Epidermal melanocyte (primary cell): ENCODE data around the gene SP6.

Experiments used
- DNase-seq: peaks from one replicate; pipeline ENCODE4 v3.0.0; 2011; ENCODE audit warnings: low spot score; ENCODE audit not compliant: insufficient read length

The SP6 gene

GRCh38 chr17:47813512-47814031 lies 37.4 kb downstream of the SP6 start:
- DNase-seq: no peak

DNA sequence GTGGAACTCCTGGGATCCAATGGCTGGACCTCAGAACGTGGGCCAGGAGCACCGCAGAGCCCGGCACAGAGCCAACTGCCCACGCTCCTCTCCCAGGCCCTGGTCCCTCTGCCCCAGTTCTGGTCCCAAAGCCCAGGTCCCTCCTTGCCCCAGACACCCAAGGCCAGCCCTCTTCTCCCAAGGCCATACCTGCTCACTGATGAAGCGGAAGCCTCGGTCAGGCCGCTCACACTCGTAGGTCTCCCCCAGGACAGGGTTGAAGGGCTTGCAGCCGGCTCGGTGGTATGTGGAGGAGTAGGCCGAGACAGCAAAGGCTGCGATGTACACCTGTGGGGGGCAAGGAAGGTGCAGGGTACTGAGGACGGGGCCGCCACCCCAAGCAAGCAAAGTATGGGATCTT lies 37.9 kb downstream of the SP6 start:
- DNase-seq: no peak

DNA sequence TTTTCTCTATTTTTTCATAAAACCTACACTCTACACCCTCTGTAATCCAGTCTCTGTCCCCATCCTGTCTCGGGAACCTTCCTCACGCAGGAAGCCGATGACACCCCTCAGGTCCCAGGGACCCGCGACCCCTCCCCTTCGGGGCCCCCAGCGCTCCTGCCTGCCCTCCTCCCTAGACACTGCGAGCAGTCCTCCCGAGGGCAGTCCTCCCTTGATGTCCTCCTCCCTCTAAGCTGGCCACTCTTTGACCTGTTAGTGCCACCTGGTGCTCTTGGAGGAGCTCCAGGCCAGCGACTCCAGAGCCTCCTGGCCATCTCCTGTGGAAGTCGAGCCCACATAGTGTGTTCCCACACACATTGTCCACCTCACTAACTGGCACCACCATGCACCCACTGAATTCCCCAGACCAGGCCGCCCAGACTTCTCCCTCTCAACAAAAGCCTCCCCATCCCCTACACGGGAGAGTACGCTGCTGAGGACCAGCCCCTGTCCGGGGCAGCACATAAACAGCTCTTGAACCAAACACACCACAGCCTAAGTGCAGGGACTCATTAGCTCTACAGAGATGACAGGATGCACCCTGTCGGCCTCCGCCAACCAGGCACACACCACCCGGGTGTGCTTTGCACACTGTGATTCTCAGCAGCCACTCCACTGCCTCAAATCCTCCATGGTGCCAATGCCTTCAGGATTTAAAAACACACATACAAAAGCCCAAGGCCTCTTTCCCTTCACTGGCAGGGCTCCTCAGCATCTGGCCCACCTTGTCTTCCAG lies 38.6 kb downstream of the SP6 start:
- DNase-seq: no peak

- DNase-seq: no peak
Observed at GRCh38 chr17:47811709-47812108, 39.3 kb downstream of the SP6 start.

GRCh38 chr17:47810901-47811635 lies 39.9 kb downstream of the SP6 start:
- no peak for DNase-seq

- no peak for DNase-seq
Observed at GRCh38 chr17:47810200-47810821, 40.7 kb downstream of the SP6 start.

GRCh38 chr17:47808830-47809480 lies 42.0 kb downstream of the SP6 start:
- DNase-seq: no peak

GRCh38 chr17:47808036-47808829 lies 42.7 kb downstream of the SP6 start:
- DNase-seq: no peak

DNA sequence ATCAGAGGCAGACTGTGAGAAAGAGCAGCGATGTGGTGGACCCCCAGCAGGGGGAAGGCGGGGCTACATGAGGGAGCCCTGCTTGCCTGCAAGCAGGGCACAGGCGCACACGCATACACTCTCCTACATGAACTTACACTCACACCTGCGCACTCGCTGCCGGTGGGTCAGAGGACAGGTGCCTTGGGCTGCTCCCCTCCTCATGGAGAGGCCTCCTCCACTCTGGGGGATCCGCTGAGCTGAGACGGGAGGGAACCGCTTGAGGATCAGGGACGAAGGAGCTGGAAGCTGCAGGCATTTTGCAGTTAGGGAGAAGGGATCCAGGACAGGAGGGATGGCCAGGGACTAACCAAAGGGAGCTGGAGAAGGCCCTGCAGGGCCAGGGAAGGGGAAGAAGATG lies 43.5 kb downstream of the SP6 start:
- no peak for DNase-seq

DNA sequence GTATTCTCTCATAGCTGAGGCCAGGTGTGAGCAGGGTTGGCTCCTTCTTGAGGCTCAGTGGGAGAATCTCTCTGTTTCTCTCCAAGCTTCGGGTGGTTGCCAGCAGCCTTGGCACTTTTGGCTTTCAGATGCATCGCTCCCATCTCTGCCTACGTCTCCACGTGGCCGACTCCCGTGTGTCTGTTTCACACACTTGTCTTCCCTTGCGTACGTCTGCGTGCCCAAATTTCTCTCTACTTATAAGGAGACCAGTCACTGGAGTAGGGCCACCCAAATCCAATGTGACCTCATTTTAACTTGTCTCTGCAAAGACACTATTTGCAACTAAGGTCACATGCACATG lies 44.1 kb downstream of the SP6 start:
- no peak for DNase-seq

GRCh38 chr17:47806026-47806912 lies 44.7 kb downstream of the SP6 start:
- no peak for DNase-seq

DNA sequence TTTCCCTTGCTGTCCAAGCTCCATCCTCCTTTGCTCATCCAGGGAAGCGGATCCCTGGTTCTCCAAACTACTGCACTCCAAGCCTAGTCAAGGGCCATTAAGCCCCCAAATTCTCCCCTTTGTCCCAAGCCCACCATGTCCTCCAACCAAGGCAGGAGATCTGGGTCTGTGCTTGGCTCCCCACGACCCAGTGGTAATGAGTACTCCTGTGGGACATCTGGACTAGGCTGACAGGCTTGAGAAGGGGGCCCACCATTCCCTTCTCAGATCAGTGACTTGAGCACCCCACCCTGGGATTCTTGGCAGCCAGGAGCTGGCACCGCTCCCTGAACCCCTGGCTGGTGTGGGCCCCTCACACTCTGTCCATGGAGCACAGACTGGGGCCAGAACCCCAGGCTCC lies 46.5 kb downstream of the SP6 start:
- no peak for DNase-seq

GRCh38 chr17:47803751-47804150 lies 47.2 kb downstream of the SP6 start:
- no peak for DNase-seq

GRCh38 chr17:47803201-47803600 lies 47.8 kb downstream of the SP6 start:
- DNase-seq: no peak

- no peak for DNase-seq
Observed at GRCh38 chr17:47802341-47803022, 48.5 kb downstream of the SP6 start.

DNA sequence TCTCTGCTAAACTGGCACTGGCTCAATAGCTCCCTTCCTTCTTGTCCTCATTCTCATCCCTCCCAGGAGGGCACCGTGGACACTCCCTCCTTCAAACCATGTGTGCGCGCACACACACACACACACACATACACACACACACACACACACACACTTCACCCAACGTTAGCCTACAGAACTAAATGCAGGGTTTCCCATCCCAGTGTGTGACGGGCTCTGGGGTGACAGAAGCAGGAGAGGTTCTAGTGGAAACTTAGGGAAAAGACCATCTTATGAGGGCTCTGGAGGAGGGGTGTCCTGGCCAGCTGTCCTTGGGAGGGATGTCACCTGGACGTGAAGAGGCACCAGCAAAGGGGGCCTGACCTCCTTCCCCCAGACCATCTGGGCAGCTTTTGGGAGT lies 49.1 kb downstream of the SP6 start:
- DNase-seq: no peak

GRCh38 chr17:47801176-47801765 lies 49.7 kb downstream of the SP6 start:
- DNase-seq: no peak

- no peak for DNase-seq
Observed at GRCh38 chr17:47800686-47801085, 50.3 kb downstream of the SP6 start.

DNA sequence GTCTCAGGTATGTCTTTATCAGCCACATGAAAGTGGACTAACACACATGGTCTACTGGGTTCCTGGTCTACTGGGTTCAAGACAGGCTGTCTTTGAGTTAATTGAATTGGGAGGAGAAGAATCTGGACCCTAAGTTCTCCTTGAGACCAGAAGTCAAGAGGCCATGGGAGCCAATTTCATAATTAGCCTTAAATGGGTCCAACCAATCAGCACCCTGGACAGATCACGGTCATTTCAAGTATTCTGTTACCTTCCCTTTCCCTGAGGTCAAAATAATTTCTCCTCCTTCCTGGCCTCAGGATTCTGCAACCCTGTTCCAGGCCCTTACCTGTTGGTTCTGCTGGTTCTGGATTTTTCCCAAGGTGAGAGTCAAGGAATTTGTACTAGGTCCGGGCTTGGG lies 53.2 kb downstream of the SP6 start:
- DNase-seq: no peak
